ENCODE data around the gene MGST2.
"Not testable (repeated sequence)": the region's sequence is repeated elsewhere in the genome, so short reads cannot be mapped to it uniquely, and the experiment has no call there.

The MGST2 gene

GRCh38 chr4:139665690-139666529, at the start of gene MGST2:
MGST2 (plus strand) TSS chr4:139665819; CDS start chr4:139666020, 201 bp downstream.
- peak; percentile 55 for DNase-seq

DNA sequence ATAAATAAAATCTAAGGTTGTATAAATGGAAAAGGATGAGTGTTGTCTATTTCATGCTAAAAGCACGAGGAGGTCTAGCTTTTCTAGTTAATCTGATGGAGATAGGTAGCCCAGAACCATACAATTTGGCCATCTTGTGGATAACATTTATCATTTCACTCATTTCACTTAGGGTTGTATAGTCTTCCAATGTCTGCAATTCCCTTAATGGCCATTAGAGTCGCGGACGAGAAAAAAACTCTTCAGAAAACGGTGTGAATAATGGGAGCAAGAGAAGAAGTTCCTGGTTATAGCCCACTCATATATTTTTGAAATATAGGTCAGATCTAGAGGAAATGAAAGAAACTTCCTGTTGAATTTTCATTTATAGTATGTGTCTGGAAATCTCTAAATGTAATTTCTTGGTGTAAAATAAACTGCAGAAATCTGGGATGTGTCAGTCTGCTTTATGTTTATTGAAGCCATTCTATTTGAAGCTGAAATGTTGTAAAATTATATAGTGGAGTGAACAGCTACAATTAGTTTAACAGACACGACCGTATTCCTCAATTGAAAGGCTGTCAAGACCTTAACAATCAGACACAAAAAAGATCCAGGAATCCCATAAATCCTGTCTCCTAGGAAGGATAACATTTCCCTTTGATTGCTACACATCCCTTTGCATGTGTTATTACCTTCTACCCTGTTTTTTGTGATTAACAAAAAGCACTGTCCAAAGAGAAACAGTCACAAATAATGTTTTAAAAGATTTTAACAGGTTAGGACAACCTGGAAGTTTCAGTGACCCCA, 47.7 kb upstream of the MGST2 start:
- no peak for DNase-seq

GRCh38 chr4:139619644-139620043, 46.0 kb upstream of the MGST2 start:
- DNase-seq, result peak; percentile 19

GRCh38 chr4:139622901-139623381, 42.7 kb upstream of the MGST2 start:
- no peak for DNase-seq

DNA sequence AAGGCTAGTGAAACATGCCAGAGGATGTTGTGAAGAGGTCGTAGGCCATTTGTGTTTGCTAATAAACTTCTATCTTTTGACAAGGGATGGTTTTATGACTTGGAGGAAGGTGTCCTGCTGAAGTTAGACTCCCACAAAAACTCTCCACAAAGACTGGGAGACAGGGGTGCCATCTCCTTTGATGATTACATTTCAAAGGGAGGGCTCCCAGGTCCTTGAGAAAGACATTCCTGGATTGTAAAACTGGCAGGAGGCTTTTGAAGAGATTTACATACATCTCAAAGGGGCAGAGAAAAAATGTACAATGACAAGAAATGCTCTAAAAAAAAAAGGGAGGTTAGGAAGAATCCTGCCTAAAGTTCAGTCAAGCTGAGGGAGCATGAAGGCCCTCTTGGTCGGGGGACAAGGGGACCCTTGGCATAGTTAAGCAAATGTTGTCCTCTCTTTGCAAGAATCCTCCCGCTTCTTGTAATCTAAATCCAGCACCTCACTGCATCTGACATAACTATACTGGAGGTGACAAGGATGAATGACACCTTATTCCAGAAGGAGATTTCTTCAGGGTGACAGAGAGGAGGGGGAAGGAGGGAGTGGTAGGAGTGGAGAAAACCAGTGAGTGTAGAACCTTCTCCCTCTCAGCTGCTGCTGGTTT, 41.1 kb upstream of the MGST2 start:
- no peak for DNase-seq

GRCh38 chr4:139625093-139625455, 40.5 kb upstream of the MGST2 start:
- no peak for DNase-seq

GRCh38 chr4:139625482-139625881, 40.1 kb upstream of the MGST2 start:
- DNase-seq, result no peak

- peak; percentile 67 for DNase-seq
Measured at GRCh38 chr4:139628184-139629012, 37.2 kb upstream of the MGST2 start.

- DNase-seq, result no peak
Measured at GRCh38 chr4:139629436-139630125, 36.0 kb upstream of the MGST2 start.

GRCh38 chr4:139630126-139630495, 35.5 kb upstream of the MGST2 start:
- DNase-seq, result no peak

GRCh38 chr4:139630991-139631390, 34.6 kb upstream of the MGST2 start:
- DNase-seq, result no peak

DNA sequence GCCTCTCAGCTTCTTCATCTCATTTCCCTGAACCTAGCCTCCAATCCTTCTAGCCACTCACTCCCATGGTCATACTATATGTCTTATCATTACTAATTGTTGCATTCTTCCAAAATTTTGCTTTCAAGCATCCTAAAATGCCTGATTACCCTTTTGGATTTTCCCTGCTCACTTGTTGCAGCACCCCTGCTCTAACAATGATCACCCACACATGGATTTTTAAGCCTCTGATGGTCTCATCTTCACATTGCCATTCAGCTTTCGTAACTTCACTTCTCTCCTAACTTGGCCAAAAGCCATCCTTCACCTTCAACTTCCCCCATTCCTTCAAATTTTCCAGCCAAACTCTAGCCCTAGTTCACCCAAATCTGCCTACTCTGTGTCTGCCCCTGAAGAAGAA, 33.8 kb upstream of the MGST2 start:
- DNase-seq, result no peak

DNA sequence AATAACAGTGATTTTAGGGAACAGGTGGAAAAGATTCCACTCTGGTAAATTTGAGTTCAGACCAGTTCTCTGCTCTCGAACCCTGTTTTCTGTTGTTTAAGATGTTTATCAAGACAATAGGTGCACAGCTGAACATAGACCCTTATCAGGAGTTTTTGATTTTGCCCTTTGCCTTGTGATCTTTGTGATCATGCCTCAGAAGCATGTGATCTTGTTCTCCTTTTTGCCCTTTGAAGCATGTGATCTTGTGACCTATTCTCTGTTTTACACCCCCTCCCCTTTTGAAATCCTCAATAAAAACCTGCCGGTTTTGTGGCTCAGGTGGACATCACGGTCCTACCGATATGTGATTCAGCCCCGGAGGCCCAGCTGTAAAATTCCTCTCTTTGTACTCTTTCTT, 32.9 kb upstream of the MGST2 start:
- not testable (repeated sequence) for DNase-seq

- DNase-seq, result no peak
Measured at GRCh38 chr4:139633195-139633594, 32.4 kb upstream of the MGST2 start.

GRCh38 chr4:139633661-139634060, 32.0 kb upstream of the MGST2 start:
- DNase-seq, result peak; percentile 45

GRCh38 chr4:139635966-139636365, 29.7 kb upstream of the MGST2 start:
- no peak for DNase-seq

GRCh38 chr4:139638306-139638705, 27.3 kb upstream of the MGST2 start:
- DNase-seq, result not testable (repeated sequence)

GRCh38 chr4:139639654-139640053, 26.0 kb upstream of the MGST2 start:
- DNase-seq, result no peak

GRCh38 chr4:139641218-139641617, 24.4 kb upstream of the MGST2 start:
- DNase-seq, result no peak

DNA sequence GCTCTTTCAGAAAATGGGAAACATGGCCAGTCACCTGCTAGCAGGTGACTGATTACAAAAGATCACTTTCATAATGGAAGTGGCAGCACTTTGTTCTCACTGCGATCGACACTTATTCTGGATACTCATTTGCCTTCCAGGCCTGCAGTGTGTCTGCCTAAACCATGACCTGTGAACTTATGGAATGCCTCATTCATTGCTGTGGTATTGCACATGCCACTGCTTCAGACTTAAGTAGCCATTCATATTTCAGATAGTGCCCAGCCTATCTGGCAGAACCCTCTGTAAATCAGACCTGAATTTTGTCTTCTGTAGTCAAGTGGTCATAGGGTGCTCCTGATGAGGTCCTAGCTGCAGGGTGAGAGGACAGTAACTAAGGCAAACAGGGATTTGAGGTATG, 23.3 kb upstream of the MGST2 start:
- DNase-seq, result no peak

DNA sequence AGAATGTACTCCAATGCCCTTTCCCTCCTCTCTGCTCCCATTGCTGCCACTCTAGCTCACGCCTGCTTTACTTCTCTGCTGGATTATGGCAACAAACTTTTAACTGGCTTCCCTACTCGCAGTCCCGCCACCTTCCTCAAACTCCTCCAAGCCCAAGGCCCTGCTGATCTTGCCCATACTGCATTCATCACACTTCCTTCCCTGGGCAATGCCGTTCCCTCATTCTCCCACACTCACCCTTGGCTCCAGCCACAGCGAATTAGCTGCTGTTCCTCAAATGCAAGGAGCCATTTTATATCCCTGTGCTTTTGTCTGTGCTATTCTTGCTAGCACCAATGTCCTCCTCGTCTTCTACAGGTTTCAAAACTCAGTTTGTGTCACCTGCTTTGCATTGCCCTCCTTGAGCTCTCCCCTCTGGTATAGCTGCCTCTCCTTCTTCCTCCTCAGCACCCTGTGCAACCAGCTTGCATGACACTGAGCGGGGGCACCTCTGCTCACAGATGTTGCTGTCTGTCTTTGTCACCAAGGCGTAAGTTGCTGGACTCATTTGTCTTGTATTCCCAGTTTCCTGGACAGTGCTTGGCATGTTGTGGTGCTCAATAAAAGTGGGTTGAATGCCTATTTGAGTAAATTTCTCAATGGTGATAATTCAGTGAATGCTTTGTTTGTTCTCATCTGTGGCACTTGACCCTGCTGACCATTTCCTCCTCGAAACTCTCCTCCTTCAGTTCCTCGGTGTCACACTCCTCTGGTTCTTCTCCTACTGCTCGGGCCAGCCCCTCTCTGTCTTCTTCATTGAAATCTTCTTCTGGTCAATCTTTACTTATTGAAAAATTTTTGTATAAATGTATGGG, 22.4 kb upstream of the MGST2 start:
- DNase-seq, result no peak
